Activated CD8-positive, alpha-beta T cell treated with anti-CD3 and anti-CD28 coated beads for 36 hours (primary cell): ENCODE results near the gene GALNT5. TPM values are rescaled to one million over a fixed set of nuclear protein-coding genes. Genes with fewer than 3 reads are reported as not detected.

ENCODE experiments used
- ATAC-seq: fragments of 200-7000 bp; cut with Tn5 transposase; one replicate; pipeline ENCODE4 v1.10.0; 2021; ENCODE audit warnings: mild to moderate bottlenecking, moderate library complexity
- CTCF ChIA-PET: fragments of 350-600 bp; sonication (Branson Sonifier 250); formaldehyde crosslinking; loops from one replicate; lab custom pipeline; 2021; ENCODE audit warnings: antibody characterized with exemption; lab: Charles Lee
- POLR2A ChIA-PET: fragments of 350-600 bp; sonication (Branson Sonifier 250); formaldehyde crosslinking; loops from one replicate; lab custom pipeline; 2021; ENCODE audit warnings: antibody characterized with exemption; lab: Charles Lee
- DNase-seq: peaks from one replicate; pipeline ENCODE4 v3.0.0-alpha.2; 2020
- H3K27ac Mint-ChIP-seq: one replicate; pipeline ENCODE4 v1.8.0; 2021; ENCODE audit warnings: mild to moderate bottlenecking, mixed read lengths
- H3K27me3 Mint-ChIP-seq: one replicate; pipeline ENCODE4 v1.8.0; 2021; ENCODE audit warnings: mixed read lengths
- H3K36me3 Mint-ChIP-seq: one replicate; pipeline ENCODE4 v1.8.0; 2021; ENCODE audit warnings: low read depth, mixed read lengths
- H3K4me1 Mint-ChIP-seq: one replicate; pipeline ENCODE4 v1.8.0; 2021; ENCODE audit warnings: low read depth, mixed read lengths
- H3K4me3 Mint-ChIP-seq: one replicate; pipeline ENCODE4 v1.8.0; 2021; ENCODE audit warnings: mild to moderate bottlenecking, moderate library complexity, mixed read lengths
- H3K9me3 Mint-ChIP-seq: one replicate; pipeline ENCODE4 v1.8.0; 2021; ENCODE audit warnings: mixed read lengths
- CTCF ChIP-seq: fragments of 200-600 bp; IDR thresholded peaks from one replicate; pipeline ENCODE4 v1.8.0; 2022; ENCODE audit warnings: antibody characterized with exemption, mild to moderate bottlenecking
- intact Hi-C: fragments of 100-400 bp; cut with micrococcal nuclease; formaldehyde crosslinking; loops from one replicate; pipeline ENCODE4 v1.10.0; 2022
- total RNA-seq, 2 experiments: library from RNA; stranded (reverse); gene quantifications; one replicate each; pipeline ENCODE4 v1.2.3, GENCODE V29; 2021

Gene GALNT5
- total RNA-seq: not detected

- no peaks in the 10 kb centered on the region for H3K36me3 Mint-ChIP-seq
- H3K4me1 Mint-ChIP-seq: peaks cover 36% of the 10 kb centered on the region
- DNase-seq (no peak), ATAC-seq (no peak)
- no peak for TF ChIP-seq CTCF
- H3K9me3 Mint-ChIP-seq: no peaks in the 10 kb centered on the region
- H3K27ac Mint-ChIP-seq: no peak within 1 kb of the TSS
- H3K27me3 Mint-ChIP-seq: peaks cover 20% of the 10 kb centered on the region
- no peak within 1 kb of the TSS for H3K4me3 Mint-ChIP-seq
- ChIA-PET POLR2A (interaction anchor here (1.7 kb wide), 1 partner anchor 21 kb away, joined by 4 read pairs; no protein-coding TSS in a partner anchor), CTCF (interaction anchor here (0.9 to 1.4 kb wide), 3 partner anchors 8 to 44 kb away, joined by 3 to 6 read pairs (median 3); no protein-coding TSS in a partner anchor)
- intact Hi-C loops: no loop called here
Measured at GRCh38 chr2:157257312-157258252, at the start of gene GALNT5. Gene GALNT5, plus strand, starts transcription at chr2:157257705. Its CDS starts 378 bp downstream, at chr2:157258083.

GRCh38 chr2:157216286-157216965 lies 41.1 kb upstream of the GALNT5 start:
- no peaks in the 10 kb centered on the region for H3K9me3 Mint-ChIP-seq
- no peak overlapping the region for H3K27ac Mint-ChIP-seq
- H3K4me1 Mint-ChIP-seq: no peaks in the 10 kb centered on the region
- intact Hi-C loops: no loop called here
- H3K27me3 Mint-ChIP-seq: peaks cover 11% of the 10 kb centered on the region
- CTCF ChIA-PET: no interaction called here
- ATAC-seq (no peak), DNase-seq (no peak)
- no peak for TF ChIP-seq CTCF
- no peak overlapping the region for H3K4me3 Mint-ChIP-seq
- H3K36me3 Mint-ChIP-seq: no peaks in the 10 kb centered on the region
- POLR2A ChIA-PET: no interaction called here

- Mint-ChIP-seq H3K4me3 (no peak overlapping the region), H3K4me1 (no peaks in the 10 kb centered on the region), H3K27ac (no peak overlapping the region), H3K36me3 (no peaks in the 10 kb centered on the region), H3K27me3 (peaks cover 11% of the 10 kb centered on the region), H3K9me3 (no peaks in the 10 kb centered on the region)
- DNase-seq: no peak
- intact Hi-C loops: no loop called here
- POLR2A ChIA-PET: no interaction called here
- TF ChIP-seq CTCF: no peak
- no peak for ATAC-seq
- CTCF ChIA-PET: no interaction called here
Measured at GRCh38 chr2:157217409-157217808, 40.1 kb upstream of the GALNT5 start.

- ChIA-PET CTCF (no interaction called here), POLR2A (no interaction called here)
- H3K4me3 Mint-ChIP-seq: no peak overlapping the region
- intact Hi-C loops: no loop called here
- no peaks in the 10 kb centered on the region for H3K4me1 Mint-ChIP-seq
- TF ChIP-seq CTCF: no peak
- ATAC-seq (no peak), DNase-seq (no peak)
- no peak overlapping the region for H3K27ac Mint-ChIP-seq
- no peaks in the 10 kb centered on the region for H3K9me3 Mint-ChIP-seq
- H3K27me3 Mint-ChIP-seq: peaks cover 7% of the 10 kb centered on the region
- H3K36me3 Mint-ChIP-seq: no peaks in the 10 kb centered on the region
Measured at GRCh38 chr2:157218911-157219310, 38.6 kb upstream of the GALNT5 start.

- intact Hi-C loops: no loop called here
- Mint-ChIP-seq H3K9me3 (no peaks in the 10 kb centered on the region), H3K27ac (no peak overlapping the region), H3K4me3 (no peak overlapping the region), H3K36me3 (no peaks in the 10 kb centered on the region), H3K27me3 (peaks cover 8% of the 10 kb centered on the region), H3K4me1 (no peaks in the 10 kb centered on the region)
- DNase-seq: no peak
- POLR2A ChIA-PET: no interaction called here
- CTCF ChIA-PET: no interaction called here
- no peak for TF ChIP-seq CTCF
- no peak for ATAC-seq
Measured at GRCh38 chr2:157220502-157220901, 37.0 kb upstream of the GALNT5 start.
